ENCODE data around the gene TRMO.

TRMO gene

DNA sequence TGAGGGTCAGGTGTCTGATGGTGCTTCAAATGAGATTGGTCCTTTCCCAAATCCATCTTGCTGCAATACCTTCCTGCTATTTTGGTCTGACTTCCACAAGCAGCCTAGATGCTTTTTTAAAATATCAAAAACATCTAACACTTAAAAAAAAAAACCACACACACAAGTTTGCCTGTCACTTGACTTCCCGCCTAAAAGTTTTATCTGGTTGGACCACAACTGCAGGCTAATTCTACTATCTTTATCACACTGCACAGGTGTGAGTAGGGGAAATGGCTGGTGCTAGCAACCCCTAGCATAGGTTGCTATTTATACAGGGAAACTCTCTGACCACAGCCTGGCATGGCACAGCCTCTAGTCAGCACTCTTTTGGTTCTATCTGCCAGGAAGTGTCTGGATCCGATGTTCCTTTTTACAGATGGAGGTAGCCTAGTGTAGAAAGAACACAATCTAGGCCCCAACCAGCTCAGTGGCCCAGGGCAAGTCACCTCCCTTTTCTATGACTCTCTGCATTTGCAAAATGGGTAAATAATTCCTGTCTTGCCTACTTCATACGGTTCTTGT is 15.9 kb upstream of the TRMO start, which contains the start of gene HEMGN:
Gene HEMGN, minus strand, starts transcription at position 92 of the 564 bp plus-strand sequence. Its CDS starts 36 bp downstream, at position 56.
- no peak for DNase-seq (ENCODE audit: low read depth)

DNA sequence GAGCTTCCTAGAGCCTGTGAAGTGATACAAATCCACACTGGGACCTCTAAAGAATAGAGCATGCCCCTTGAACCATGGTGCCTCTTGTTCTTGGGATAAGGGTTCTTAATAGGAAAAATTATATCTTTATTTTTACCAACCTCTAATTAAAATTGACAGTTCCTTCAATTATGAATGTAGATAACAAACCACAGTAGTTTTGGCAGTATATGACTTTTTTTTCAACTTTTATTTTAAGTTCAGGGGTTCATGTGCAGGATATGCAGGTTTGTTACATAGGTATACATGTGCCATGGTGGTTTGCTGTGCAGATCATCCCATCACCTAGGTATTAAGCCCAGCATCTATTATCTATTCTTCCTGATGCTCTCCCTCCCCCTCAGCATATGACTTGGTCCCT is 14.7 kb upstream of the TRMO start:
- no peak for DNase-seq (ENCODE audit: low read depth)

DNA sequence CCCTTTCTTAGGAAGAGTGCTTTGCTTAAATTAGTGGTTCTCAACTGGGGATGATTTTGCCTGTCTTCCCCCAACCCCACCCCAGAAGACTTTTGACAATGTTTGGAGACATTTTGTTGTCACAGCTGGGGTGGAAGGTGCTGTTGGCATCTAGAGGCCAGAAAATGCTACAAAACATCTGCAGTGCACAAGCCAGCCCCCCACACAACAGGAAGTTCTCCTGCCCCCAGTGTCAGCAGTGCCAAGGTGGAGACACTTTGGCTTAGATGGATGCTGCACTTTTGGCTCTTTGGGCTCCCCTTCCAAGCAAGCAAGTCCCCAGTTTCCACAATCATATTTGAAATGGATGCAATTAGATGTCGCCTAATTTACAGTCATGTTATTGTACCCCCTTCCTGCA is 13.0 kb upstream of the TRMO start:
- no peak for DNase-seq (ENCODE audit: low read depth)

DNA sequence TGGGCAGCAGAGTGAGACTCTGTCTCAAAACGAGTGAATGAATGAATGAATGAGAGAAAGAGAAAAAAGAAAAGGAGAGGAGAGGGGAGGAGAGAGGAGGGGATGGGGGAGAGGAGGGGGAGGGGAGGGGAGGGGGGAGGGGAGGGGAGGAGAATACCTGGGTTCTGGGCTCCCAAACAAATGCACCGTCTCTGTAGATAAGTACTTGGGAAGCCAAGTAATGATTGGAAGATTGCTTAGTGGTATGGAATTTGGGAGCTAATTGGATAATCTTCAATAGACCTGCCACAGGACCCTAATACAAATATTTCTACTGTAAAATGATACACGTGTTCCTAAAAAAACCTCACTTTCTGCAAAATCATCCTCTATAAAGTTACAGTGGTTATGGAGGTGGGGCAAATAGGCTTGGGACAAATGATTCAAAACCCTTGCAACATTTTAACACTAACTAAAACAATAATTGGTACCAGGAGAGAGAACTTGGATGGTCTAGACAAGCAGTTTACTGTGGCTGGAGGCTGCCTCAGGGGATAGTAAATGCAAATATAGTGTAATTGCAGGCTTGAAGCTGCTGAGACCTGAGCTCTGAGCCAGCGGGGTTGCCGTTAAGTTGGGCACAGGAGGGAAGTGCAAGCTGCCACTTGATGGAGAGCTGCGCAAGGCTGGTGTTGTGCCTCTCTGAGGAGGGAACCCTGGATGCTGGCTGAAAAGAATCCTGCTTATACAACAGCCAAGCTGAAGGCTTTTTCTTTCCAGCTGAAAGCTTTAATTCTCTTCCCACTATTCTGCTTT is 12.2 kb upstream of the TRMO start:
- no peak for DNase-seq (ENCODE audit: low read depth)

DNA sequence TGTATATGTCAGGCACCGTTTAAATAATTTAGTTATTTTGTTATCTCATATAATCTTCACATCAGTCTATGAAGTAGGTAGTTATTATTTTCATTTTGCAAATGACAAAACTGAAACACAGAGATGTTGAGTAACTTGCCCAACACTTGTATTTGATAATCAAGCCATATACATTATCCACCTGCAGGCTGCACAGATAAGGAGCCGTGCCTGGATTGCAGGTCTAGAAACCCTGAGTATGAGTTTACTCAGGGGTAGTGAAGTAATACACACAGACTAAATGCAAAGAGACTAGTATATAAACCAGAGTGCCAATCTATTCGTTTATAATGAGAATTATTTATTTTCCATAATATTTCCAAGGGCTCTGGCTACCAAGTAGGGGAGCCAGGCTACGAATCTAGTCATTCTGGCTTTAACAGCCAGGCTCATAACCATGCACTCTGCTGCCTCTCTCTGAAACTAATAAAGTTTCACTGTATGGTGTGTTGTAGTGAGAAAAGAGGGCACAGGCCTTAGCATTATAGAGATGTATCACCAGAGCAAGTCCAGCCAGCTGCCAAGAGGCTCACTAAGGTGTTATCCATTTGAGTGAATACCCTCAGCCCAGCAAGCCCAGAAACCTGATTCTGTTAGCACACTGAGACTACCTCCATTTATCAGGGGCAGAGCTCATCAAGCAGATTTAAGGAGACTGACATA is 11.1 kb upstream of the TRMO start:
- DNase-seq (ENCODE audit: low read depth): no peak

DNA sequence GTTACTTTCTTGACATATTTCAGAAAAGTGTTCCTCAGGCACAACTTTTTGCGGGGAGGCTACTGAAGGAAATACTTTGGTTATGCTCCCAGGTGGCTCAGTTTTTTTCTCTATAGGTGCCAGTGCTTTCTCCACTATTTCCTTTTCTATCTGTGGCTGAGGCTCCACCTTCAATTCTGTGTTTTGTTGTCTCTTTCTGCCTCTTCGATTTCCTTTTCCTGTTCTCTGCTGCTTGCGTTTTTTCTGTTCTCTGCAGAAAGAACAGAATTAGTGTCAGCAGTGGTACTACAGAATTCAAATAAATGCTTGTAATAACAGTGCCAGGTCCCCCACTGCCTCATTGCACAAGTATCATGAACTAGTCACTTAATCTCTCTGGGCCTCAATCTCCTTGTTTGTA is 8.7 kb upstream of the TRMO start:
- DNase-seq (ENCODE audit: low read depth): no peak

DNA sequence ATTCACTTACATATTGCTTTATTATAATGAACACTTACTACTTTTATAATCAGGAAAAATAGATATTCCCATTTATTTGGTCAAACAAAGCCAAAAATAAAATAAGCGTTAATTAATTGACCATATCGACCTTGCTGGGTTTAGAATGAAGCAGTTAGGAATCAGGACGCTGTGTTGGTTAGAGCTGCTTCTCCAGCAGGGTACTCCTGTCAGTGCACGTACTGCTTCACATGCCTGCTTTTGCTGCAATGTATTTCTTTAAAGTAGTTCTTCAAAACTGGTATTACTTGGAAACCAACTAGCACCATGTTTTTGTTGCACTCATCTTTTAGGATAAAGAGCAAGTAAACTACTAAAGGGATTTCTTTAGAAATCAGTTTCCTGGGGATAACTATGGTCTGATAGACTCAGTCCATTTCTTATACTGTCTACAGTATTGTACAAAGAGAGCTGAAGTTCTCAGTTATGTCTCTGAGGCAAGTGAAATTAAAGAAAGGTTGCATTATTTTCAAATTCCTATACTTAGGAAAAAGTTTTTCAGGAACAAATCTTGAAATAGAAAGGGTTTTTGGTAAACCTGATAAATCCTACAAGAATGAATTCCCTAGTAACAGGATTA is 6.8 kb upstream of the TRMO start:
- DNase-seq (ENCODE audit: low read depth): no peak

DNA sequence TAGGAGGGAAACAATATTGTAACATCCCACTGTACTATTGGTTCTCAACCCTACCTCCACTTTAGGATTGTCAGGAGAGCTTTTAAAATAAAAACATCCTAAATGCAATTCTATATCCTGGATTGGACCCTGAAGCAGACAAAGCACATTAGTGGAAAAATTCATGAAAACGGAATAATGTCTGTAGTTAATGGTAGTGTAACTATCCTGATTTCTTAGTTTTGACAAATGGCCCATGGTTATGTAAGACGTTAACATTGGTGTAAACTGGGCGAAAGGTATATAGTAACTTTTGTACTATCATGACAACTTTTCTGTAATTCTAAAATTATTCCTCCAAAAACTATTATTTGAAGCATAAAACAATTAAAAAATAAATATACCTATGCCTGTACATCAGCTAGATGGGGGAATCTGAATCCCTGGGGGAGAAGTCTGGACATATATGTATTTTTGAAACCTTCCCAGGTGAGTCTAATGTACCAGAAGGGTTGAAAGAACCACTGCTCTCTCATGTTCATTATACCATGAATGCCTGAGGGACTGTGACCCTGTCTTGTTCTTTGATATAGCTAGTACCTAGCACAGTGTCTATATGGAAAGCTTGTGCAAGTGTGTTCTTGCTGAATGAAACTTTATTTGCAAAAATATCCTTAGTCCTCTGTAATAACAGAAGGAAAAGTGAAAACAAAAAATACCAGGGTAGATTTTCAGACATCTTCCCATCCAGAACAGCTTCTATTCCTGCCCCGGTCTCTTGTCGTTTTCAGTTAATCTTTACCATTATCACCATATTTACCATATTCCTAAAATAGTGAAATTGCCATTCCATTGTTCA is 3.4 kb upstream of the TRMO start:
- no peak for DNase-seq (ENCODE audit: low read depth)

DNA sequence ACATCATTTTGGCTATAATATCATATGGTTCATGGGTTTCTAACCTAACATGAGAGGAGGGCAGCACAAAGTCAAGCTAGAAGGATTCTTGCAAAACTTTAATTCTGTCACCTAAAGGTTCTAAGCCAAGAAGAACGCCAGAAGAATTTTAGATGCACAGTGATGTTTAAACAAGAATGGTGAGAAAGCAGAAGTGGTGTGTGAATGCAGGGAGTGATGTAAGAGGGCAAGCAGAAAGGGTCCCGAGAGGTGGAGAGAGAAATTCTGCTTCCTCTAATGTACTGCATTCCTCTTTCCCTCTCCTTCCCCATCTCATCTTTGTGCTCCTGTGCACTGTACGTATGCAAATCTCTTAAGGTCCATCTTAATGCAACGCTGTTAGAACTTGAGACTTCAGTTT is 2.1 kb upstream of the TRMO start:
- DNase-seq (ENCODE audit: low read depth): no peak

DNA sequence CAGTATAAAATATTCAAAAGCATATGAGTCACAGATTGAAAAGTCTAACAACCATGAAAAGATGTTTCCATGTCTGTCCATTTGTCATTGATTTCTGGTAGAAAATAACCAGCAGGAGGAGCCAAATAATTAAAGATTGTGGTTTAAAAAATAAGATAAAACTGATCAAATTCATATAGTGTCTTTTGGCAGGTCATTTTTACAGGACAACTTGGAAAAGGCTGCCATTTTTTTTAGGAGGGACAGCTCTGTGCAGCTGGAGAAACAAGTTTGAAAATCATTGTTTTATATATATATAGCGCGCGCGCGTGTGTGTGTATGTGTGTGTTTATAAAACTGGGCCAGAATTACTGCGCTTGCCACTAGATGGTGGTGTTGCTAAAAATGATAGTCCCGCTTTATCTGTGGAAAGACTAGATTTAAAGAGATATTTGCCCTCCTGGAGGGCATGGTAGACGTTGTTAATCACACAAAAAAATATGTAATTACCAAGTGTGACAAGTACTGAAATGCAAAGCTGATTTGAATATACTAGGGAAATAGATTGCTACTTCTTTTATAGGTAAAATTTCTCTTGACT is 1.3 kb upstream of the TRMO start:
- DNase-seq (ENCODE audit: low read depth): peak; percentile 74

DNA sequence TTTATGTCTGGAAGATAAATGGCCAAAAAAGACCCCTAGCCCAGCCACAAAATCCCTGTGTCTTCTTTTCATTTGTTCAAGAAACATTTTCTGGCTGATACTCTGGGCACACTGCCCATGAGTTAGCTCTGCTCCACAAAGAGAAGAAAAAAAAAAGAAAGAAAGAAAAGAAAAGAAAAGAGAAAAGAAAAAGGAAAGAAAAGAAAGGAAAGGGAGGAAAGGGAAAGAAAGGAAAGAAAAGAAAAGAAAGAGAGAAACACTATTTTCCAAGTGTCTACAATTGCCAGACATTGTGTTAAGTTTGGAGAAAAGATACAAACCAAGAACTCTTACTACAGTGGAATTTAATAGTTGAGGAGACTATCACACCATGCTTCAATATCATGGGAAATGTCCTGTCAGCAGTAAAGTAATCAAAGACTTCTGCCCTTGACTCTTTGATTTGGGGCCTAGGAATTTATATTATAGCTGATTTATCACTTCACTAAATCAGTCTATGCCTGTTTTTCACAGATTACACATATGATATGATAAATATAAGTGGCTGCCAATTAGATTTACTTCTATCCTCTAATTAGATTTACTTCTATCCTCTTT is 3.0 kb downstream of the TRMO start:
- DNase-seq (ENCODE audit: low read depth): no peak

DNA sequence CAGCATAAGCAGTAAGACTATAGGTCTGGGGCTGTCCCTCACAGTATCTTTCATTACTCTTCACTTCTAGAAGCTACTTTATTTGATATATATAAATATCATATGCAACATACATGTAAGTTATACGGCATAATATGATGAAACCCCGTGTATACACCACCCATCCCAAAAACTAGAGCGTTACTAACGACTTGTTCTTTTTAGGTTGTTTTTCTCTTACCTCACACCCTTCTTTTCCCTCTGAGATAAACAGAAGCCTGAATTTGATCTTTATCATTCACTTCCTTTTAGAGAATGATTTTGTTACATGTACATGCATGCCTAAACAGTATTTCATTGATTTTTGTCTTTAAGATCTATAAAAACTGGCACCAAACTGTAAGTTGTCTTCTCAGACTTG is 3.7 kb downstream of the TRMO start:
- no peak for DNase-seq (ENCODE audit: low read depth)

DNA sequence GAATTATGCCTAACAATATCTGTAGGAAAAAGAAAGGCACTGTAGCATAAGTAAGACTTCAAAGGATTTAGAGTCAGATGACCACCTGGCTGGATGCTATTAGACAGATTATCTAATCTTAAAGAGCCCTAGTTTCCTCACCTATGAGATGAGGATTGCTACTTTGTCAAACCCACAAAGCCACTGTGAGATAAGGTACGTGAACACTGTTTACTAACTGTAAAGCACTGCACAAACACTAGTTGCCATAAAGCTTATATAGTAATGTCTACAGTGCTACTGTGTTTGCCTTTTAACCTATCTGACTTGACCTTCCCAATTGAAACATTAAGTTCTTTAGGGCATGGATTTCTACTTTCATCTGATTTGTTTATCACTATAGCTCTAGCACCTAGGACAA is 10.3 kb downstream of the TRMO start:
- DNase-seq (ENCODE audit: low read depth): no peak

DNA sequence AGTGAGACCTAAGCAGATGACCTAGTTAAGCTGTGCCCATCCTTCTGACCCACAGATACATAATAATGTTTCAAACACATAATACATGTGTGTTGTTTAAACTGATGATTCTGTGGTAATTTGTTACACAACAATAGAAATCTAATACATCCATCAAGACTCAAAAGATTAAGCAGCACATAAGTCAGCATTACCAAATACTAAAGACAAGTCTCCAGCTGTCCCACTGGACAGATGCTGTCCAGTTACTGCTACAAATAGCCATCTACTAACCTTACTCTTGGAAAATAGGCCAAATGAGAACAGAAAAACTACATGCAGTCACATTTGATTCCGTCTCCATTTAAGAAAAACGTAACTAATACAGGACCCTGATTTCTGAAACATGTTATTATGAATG is 10.8 kb downstream of the TRMO start:
- no peak for DNase-seq (ENCODE audit: low read depth)

DNA sequence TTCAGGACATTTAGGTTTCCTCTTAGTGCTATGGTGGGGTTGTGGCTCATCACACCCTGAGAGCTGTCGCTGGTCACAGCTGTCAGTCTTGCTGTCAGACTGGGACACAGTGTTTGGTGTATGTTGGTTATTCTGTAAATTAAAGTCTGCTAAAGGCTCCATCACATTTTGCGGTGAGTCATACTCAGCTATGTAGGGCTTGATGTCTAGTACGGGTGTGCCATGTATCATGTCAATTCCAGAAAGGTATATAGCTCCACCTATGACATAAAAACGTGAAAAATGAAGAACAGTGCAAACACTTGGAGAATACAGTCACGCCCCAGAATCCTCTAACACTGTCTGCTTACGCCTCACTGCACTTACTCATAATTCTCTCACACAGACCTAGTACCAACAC is 11.9 kb downstream of the TRMO start:
- DNase-seq (ENCODE audit: low read depth): no peak

DNA sequence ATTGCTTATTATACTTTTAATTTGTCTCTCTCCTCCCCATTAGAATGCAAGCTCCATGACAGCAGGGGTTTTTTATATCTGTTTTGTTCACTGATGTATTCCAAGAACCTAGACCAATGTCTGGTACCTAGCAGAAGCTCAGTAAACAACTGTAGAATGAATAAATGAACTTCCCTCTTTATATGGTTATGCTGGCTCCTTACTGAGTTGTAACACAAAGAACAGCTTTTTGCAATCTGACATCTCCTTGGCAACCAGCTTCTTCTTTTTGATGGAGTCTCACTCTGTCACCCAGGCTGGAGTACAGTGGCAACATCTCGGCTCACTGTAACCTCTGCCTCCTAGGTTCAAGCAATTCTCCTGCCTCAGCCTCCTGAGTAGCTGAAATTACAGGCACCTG is 13.6 kb downstream of the TRMO start:
- no peak for DNase-seq (ENCODE audit: low read depth)

DNA sequence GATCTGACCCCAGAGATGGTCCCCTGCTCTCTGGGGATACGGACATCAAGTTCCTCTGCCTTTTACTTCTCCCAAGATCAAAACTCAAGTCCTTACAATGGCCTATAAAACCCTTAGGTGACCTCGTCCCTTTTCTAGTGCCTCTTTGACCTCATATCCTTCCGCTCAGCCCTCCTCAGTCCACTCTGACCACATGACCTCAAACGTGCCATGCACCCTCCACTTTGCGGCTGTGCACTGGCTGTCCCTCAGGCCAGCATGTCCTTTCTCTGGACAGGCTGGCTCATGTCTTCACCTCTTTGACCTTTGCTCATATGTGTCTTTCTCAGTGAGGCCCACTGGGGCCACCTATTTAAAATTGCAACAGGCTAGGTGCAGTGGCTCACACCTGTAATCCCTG is 14.7 kb downstream of the TRMO start:
- DNase-seq (ENCODE audit: low read depth): no peak

DNA sequence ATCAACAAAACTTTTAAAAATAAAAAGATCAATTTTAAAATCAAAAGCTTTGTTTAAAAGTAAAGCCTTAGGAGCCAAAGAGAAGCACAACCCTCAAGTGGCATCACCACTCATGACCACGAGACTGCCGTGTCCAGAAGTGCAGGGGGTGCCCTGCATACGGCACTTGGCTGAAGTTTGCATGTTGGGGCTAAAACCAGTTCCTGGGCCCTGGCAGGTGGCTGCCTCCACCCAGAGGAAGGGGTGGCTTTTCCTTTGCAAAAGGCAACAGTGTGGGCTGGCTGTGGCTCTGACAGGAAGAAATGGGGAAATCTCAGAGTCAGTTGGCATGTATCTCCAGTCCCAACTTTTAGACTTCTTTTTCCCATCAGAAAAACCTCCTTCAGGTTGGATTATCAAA is 15.3 kb downstream of the TRMO start:
- DNase-seq (ENCODE audit: low read depth): no peak

DNA sequence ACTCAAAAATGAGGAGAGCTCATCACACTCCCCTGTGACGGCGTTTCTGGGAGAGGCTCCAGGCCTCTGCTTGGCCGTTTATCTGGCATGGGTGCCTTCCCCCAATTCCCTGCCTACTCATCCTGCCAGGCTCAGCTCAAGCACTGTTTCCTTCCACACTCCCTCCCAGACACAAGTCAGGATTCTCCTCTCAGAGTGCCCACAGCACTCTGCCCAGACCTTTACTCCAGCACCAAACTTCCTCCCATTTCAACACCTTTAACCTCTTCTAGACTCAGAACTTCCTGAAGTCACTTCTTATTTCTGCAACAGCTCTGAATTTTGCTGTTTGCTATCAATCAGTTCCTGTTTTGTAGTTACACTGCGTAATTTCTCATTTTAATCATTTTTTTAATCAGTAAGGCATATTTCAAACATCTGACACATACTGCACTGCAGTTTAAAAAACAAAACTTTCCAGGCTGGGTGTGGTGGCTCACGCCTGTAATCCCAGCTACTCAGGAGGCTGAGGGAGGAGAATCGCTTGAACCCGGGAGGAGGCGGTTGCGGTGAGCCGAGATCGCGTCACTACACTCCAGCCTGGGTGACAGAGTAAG is 16.0 kb downstream of the TRMO start:
- DNase-seq (ENCODE audit: low read depth): no peak

DNA sequence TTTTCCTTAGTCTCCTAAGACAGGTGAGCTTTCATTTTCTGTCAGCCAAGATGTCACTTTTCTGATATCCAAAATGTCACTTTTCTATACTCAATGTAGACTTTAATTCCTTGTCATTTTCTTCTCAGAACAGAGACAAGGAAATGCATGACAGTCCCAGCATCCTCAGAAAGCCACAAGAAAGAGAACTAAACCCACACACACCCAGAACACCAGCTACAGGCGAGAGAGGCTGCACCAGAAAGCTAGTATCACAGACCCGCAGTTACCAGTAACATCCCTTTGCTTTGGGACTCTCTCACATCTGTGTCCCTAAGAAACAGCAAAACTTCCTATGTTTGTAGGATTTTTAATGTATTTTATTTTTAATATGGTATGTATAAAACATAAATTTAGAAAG is 17.1 kb downstream of the TRMO start:
- DNase-seq (ENCODE audit: low read depth): no peak

DNA sequence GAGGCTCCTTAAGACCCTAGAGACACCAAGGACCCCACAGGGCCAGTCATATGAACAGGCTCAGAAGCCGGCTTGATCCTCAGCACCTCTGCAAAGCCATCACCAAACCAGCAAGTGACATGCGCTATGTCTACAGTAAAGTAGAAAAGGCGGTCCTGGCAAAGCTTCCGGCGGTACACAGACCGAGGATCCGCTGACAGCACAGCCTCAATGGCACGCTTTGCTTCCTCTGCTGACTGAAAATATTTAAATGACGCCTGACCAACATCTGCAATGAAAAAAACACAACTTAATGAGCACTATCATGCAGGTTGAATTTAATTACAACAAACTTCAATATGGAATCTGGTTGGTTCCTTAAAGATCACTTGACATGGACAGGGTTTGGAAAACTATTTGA is 17.6 kb downstream of the TRMO start:
- no peak for DNase-seq (ENCODE audit: low read depth)

Data from HS-5 (cell line).